Keratinocyte (primary cell): ENCODE data around the gene TBX18.

Experiments used
- EZH2 ChIP-seq: IDR thresholded peaks from one replicate; pipeline ENCODE4 v1.6.1; 2012; ENCODE audit warnings: inconsistent platforms, mild to moderate bottlenecking, low read length, moderate library complexity
- TF ChIP-seq, protein P1 (sequence below), 3 experiments: IDR thresholded peaks in 1 of 3; conservative IDR thresholded peaks in 1 of 3; optimal IDR thresholded peaks in 1 of 3; 2 replicates in 2 of 3; 3 replicates in 1 of 3; pipeline versions ENCODE3 to v1.5.1; 2011; ENCODE audit warnings: low read length in 3 of 3, mild to moderate bottlenecking in 3 of 3, moderate library complexity in 2 of 3, control low read depth in 1 of 3, inconsistent platforms in 1 of 3; ENCODE audit not compliant: insufficient read depth in 2 of 3; ENCODE audit errors: extremely low read depth in 1 of 3

DNA sequence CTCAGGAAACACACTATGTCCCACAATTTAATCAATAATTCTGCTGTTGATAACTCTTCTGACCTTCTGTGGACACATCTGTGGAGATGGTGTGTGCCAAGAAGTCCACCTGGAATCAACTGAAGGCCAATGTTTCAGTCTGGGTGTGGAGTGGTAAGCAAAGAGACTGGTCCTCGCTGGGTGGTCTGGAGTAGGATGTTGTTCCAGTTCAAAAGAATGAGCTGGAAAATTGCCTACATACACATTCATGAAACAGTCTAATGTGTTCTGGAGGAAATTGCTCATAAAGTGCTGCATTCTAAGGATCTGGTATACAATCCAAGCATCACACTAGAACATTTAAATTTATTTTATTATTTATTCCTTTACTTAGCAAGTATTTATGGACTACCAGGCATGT, 33.9 kb upstream of the TBX18 start:
- TF ChIP-seq, protein P1, sequence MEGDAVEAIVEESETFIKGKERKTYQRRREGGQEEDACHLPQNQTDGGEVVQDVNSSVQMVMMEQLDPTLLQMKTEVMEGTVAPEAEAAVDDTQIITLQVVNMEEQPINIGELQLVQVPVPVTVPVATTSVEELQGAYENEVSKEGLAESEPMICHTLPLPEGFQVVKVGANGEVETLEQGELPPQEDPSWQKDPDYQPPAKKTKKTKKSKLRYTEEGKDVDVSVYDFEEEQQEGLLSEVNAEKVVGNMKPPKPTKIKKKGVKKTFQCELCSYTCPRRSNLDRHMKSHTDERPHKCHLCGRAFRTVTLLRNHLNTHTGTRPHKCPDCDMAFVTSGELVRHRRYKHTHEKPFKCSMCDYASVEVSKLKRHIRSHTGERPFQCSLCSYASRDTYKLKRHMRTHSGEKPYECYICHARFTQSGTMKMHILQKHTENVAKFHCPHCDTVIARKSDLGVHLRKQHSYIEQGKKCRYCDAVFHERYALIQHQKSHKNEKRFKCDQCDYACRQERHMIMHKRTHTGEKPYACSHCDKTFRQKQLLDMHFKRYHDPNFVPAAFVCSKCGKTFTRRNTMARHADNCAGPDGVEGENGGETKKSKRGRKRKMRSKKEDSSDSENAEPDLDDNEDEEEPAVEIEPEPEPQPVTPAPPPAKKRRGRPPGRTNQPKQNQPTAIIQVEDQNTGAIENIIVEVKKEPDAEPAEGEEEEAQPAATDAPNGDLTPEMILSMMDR (optimal IDR thresholded peaks at IDR 0.05 in 1 of 3, IDR thresholded peaks at IDR 0.05 in 1 of 3, conservative IDR thresholded peaks at IDR 0.05 in 1 of 3; ENCODE audit: extremely low read depth in 1 of 3, insufficient read depth in 2 of 3, low read length in 3 of 3) = no peak
- no peak for TF ChIP-seq EZH2
